HG02973 (cell line): ENCODE results near the gene MCOLN2.
"Not testable (repeated sequence)": the region's sequence is repeated elsewhere in the genome, so short reads cannot be mapped to it uniquely, and the experiment has no call there.

Experiments
- ATAC-seq: cut with Tn5 transposase; IDR thresholded peaks from one replicate; pipeline ENCODE4 v1.9.1; 2021; ENCODE audit warnings: moderate library complexity; ENCODE audit not compliant: unreplicated experiment

Gene MCOLN2

DNA sequence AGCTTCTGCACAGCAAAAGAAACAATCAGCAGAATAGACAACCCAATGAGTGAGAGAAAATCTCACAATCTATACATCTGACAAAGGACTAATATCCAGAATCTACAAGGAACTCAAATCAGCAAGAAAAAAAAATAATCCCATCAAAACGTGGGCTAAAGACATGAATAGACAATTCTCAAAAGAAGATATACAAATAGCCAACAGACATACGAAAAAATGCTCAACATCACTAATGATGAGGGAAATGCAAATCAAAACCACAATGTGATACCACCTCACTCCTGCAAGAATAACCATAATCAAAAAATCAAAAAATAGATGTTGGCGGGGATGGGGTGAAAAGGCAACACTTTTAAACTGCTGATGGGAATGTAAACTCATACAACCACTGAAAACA is 10.4 kb downstream of the MCOLN2 start:
- ATAC-seq, result not testable (repeated sequence)

DNA sequence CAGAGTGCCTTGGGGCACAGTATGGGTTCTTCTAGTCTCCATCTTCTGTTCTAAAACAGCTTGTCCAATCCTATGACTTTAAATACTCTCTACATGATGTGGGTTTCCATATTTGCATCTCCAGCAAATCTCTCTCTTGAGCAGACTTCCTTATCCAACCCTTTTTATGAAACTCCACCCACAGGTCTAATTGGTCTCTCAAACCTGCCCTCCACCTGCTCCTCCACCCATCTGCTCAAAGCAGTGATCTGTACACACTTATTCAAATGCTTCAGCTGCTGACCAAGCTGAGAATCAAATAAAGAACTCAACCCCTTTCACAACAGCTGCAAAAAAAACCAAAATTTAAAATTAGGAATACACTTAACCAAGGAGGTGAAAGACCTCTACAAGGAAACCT is 11.5 kb downstream of the MCOLN2 start:
- ATAC-seq, result no peak

DNA sequence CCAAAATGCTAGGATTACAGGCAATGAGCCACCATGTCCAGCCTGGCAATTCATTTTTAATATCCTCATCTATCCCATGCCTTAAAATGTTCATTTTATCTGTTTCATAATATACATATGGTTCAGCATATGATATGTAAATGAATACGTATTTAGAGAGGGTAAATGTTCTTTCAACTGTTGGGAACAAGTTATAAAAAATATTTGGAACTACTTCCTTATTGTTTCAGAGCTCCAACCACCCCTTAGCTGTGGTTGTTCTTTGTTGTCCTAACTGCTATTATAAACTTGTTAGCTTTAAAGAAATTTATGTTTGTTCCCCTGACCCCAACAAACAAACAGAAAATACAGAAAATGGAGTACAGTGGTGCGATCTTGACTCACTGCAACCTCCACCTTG is 14.5 kb downstream of the MCOLN2 start:
- no peak for ATAC-seq

DNA sequence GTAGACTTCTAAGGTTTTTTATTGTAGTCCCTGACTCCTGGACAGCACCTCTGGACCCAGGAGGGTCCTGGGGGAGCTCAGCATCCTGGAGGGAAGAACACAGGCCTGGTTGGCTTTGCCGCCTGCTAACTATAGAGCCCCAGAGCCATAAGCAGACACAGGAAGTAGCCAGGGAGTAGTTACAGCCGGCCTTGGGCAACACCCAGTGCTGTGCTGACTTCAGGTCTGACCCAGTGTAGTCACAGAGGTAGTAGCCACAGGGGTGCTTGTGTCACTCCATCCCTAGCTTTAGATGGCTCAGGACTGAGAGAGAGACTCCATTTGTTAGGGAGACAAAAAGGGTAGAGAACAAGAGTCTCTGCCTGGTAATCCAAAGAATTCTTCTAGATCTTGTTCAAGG is 21.9 kb downstream of the MCOLN2 start:
- ATAC-seq, result no peak

DNA sequence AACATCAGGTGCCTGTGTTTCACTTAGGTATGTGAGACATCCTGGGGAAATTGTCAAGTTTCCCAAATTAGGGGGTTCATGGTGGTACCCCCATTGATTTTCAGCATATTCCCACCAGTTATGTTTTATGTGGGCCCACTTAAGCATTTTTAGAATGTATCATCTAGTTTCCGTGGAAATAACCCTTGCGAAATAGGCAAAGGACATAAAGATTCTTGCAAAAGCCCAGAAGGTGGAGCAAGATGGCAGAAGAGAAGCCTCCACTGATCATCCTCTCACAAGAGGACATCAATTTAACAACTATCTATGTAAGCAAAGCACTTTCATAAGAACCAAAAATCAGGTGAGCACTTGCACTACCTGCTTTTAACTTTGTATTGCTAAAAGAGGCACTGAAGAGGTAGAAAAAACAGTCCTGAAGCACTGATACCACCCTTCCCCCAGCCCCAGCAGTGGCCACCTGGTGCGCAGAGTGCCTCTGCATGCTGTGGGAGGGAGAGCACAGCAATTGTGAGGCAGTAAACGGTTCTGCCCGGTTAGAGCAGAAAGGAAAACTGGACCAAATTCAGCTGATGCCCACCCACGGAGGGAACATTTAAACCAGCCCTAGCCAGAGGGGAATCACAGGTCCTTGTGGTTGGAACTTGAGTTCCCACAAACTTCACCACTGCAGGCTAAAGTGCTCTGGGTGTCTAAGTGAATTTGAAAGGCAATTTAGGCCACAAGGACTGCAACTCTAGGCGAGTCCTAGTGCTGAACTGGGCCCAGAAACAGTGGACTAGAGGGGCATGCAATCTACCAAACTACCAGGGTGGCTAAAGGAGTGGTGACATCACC is 23.2 kb downstream of the MCOLN2 start:
- peak; percentile 32 for ATAC-seq

DNA sequence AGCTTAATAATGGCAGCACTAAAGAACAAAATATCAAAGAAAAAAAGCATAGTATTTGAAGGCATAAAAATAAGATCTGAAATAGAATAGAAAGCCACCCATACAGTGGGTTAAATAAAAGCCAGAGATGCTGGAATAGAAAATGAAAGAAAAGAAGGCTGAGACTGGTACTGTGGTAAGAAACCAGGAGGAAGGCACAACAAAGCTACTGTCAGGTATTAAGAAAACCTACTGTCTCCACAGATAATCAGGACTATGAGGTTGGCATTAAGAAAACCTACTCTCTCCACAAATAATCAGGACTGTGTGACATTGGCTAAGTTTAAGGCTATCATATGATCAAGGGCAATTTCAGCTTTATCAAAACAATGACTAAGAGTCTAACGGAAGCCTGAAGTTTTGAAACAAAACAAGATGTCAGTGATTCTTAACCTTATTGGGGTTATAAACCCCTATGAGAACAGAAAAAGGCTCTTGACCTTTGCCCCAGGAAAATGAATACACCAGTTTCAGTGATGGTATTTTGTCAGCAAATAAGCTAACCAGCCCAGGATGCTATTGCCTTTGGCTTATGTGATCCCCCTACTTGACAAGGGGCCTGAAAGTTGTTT is 24.4 kb downstream of the MCOLN2 start:
- peak; percentile 33 for ATAC-seq

DNA sequence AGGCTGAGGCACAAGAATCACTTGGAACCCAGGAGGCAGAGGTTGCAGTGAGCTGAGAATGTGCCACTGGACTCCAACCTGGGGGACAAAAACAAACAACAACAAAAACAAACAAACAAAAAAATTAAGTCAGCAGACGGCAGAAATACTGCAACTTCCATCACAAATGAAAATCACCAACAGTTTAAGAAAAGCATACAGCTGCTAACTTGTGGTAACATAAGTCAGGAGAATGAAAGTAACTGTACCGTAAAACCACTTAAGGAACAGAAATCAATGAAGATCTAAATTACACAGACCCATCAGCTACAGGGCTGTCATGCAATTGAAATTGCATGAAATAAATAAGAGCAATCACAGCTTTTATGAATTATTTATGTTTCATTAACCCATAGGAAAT is 25.0 kb downstream of the MCOLN2 start:
- peak; percentile 23 for ATAC-seq

DNA sequence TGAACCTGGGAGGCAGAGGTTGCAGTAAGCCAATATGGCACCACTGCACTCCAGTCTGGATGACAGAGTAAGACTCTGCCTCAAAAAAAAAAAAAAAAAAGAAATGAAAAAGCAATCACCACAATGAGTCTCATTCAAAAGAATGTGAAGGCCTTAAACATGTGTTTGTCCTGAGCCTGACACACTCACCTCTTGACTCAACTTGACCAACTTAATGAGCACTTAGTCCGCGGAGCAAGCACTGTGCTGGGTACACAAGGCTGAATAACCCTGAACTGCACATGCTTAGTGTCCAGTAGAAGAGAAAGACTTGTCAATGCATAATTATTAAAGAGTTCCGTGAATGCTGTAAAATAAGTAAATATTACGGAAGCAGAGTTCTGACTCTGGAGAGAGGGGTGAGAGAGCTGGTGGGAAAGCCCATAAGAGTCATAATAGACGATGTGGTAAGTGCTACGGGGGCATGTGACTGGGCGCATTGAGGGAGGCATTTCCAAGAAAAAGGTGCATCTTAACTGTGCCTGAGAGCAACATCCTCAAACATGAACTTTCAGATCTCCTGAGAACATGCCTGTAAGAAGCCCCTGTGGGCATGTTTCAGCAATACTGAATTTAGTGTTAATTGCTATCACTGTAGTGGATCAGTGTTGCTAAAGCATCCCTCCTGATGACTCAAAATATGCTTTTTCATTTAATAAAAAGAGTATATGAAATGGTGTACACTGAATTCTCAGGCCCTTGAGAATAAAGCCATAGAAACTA is 27.2 kb downstream of the MCOLN2 start:
- peak; percentile 57 for ATAC-seq

DNA sequence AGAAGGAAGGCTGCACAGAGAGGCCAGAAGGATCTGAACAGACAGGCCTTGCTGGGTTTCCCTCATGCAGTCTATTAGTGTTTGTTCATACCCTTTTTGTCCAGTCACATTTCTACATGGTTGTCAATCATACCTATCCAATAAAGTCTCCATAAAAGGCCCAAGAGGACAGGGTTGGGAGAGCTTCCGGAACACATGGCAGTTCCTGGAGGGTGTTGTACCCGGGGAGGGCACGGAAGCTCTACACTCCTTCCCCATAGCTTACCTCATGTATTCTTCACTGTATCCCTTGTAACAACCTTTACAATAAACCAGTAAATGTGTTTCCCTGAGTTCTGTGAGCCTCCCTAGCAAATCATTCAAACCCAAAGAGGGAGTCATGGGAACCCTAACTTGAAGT is 28.0 kb downstream of the MCOLN2 start:
- ATAC-seq, result no peak

DNA sequence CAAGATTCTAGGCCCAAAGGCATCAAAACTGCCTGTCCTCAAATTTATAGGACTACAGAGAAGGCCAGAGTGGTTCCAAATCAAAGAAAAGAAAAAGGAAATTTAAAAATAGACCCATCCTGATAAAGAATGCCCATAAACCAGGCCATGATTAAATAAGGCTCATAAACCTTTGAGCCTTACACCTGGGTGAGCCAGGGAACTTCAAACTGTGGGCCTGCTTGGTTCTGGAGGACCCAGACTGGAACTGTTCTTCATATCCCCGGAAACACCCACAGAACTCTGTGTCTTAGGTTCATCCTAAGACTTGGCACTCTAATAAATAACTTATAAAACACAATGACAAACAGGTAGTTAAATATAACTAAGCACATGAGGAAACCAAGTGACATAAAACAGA is 28.8 kb downstream of the MCOLN2 start:
- no peak for ATAC-seq

DNA sequence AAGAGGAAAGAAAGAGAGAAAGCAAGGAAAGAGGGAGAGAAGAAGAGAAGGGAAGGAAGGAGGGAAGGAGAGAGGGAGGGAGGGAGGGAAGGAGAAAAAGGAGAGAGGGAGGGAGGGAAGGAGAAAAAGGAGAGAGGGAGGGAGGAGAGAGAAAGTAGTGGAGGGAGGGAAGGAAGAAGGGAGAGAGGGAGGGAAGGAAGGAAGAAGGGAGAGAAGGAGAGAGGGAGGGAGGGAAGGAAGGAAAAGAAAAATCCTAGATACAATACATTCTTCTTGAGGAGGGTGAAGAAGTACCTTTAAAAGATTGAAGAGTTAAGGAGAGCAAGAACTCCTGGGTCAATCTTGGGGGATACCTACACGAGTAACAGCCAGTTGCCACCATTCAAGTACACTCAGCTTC is 29.2 kb downstream of the MCOLN2 start:
- no peak for ATAC-seq

DNA sequence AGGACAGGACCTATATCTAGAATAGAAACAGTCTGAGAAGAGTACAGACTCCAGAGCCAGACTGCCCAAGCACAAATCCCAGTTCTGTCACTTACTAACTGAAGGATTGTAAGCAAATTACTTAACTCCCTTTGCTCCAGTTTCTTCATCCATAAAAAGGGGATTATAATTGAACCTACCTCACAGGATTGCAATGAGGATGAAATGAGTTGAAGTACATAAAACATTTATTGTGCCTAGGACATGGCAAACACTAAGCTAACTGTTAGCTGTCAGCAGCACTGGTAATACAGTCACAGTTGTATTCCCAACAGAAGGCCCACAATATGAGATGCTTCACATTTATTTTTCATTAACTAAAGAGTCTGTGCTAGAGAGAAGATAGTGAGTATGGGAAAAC is 33.9 kb downstream of the MCOLN2 start:
- no peak for ATAC-seq

DNA sequence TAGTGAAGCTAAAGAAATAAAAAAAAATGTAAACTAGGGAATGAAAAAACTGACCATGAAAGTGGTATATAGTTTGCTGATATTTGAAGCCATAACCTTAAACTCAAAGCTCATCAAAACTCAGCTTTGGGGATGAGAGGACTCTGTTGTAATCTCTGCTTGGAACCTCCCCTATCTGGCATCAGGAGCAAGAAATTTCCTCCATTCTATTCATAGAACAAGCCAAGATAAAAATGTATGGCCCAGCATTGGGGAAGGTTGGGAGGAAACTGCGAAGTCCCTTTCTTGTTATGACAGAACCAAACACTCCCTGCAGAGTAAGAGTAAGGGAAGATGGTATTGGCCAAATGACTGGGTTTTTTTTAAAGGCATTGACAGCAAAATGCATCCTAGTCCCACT is 35.6 kb downstream of the MCOLN2 start:
- no peak for ATAC-seq

DNA sequence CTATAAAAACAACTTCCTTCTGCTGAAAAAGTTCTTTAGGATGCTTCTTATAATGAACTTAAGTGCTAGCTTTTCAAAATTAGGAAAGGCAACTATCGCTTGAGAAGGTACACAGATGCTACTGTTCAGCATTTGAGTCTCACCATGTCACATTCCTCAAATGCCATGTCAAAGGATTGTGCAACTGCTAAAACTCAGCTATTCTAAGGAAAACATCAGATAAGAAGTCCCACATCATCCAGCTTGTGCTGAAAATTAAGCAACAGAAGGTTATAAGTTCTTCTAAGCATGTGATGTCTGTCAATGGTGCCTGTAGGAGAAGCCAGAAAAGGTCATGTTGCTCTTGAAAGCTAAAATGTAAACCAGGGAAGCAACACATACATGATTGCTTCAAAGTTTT is 36.5 kb downstream of the MCOLN2 start:
- no peak for ATAC-seq

DNA sequence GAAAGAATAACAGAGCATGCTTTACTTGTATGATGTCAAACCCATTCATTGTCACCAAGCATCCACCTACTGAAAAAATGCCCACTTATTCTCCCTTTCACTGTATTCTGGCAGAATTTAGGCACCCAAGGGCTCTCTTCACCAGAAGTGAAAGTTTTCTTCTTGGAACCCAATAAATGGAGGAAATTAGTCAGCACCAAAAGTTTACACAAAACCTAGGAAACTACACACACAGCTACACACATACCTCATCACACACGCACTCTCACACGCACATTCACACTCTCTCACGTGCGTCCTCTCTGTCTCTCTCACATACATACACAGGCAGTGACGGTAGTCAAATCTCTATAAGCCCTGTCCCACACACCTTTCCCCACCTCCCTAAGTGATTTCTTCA is 37.6 kb downstream of the MCOLN2 start:
- ATAC-seq, result peak; percentile 95

DNA sequence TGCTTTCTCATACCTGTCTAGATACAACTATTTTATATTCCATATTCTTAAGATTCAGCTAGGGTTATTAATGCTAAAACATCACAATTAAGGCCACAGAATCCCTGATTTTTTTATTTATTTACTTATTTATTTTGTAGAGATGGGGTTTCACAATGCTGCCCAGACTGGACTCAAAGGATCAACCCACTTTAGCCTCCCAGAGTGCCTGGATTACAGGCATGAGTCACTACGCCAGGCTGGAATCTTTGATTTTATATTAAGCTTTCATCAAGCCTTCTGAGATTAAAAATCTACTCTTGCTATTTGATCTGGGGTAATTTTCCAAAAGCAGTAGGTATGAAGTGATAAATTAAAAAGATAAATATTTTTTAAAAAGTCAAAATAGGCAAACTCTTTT is 38.9 kb downstream of the MCOLN2 start:
- ATAC-seq, result no peak

DNA sequence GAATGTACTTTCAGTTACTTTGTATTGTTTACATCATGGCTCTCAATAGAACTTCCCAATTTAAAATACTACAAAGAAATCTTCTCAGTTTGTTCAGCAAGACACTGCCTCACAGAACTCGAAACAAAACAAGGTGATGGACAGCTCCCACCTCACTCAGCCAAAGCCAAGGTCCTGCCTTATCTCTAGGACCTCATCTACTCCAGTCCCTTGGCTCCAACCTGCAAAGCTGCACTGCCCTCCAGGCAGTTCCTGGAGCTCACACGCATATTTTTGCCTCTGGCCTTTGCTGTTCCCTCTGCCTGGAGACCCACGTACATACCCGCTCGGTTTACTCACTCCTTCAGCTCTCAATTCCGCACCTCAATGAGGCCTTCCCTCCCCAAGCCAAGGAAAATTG is 40.3 kb downstream of the MCOLN2 start:
- ATAC-seq, result no peak

DNA sequence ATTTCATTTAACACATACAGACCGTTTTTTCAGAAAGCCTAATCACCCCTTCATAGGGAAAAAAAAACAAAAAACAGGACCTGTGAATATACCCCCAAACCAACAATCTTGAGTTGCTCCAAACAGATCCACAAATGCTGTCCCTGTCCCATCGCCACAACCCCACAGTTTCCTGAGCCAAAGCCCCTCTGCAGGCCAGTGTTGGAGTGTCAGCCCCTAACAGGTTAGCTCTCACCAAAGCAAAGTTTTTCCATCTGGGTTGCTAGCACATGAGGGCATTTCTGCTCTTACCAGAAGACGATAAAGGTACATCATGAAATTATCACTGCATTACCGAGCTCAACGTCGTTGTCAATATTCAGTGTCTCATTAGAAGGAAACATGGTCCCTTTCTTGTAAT is 40.8 kb downstream of the MCOLN2 start:
- no peak for ATAC-seq

DNA sequence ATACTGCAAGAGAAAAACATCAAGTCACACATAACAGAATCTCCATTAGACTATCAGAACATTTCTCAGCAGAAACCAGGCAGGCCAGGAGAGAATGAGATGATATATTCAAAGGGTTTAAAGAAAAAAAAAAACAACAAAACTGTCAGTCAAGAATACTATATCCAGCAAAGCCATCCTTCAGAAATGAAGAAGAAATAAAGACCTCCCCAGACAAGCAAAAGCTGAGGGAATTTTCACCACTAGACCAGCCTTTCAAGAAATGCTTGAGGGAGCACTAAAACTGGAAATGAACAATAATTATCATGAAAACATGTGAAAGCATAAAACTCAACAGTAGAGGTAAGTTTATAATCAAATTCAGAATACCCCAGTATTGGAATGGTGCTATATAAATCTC is 47.2 kb downstream of the MCOLN2 start:
- ATAC-seq, result no peak

DNA sequence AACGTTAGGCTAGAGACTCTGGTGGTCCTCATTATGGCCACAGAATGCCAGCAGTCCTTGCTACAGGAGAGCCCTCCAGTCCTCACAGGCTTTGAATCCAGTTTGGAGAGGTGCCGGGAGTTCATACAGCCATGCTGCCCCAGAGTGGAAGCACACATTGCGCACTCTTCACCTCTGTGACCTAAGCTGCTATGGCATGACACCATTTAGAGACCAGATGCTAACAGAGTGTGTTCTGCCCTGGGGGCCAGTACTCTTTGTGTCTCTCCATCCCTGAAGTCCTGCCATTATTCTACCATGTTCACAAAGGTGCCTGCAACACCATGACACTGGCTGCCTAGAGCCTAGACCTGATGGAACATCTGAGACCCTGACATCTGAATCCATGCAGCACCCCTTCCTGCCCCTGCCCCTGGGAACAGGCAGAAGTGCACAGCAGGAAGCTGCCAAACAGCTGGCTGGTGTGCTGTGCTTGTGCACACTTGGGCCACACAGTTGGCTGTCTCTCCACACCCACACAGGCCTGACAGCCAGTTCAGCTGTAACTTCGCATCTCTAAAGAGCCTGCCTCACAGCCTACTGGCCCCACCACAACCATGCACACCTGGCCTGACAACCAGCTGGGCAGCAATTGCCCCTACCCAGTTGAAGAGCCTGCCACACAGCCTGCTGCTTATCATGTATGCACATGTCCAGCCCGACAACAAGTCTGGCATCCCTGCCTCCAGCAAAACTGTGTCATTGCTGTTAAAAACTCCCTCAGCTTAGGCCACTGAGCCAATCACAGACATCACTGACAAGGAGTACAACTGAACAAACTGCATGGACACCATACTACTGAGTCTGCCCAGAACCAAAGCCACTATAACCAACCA is 49.1 kb downstream of the MCOLN2 start:
- ATAC-seq, result no peak

DNA sequence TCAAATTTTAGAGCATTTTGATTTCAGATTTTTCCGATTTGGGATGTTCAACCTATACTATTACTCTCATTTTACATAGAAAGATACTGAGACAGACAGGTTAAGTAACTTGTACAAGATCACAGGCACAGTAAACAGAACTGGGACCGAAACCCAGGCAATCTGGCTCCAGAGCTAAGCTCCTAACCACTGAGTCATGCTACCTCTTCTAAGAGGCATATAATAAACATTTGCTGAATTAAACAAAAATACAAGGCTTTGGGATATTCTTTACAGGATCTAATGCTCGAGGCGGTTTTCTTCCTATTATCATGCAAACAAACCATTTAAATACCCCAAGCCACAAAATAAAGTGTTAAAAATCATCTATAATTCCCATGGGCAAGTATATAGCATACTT is 50.3 kb downstream of the MCOLN2 start:
- ATAC-seq, result no peak
